GM21367 (cell line): Measurements from ENCODE around the gene CNTNAP5.
"Not testable (repeated sequence)": the region's sequence is repeated elsewhere in the genome, so short reads cannot be mapped to it uniquely, and the experiment has no call there.

ENCODE experiments used
- ATAC-seq: cut with Tn5 transposase; IDR thresholded peaks from one replicate; pipeline ENCODE4 v1.9.1; 2021; ENCODE audit not compliant: unreplicated experiment

CNTNAP5 gene

DNA sequence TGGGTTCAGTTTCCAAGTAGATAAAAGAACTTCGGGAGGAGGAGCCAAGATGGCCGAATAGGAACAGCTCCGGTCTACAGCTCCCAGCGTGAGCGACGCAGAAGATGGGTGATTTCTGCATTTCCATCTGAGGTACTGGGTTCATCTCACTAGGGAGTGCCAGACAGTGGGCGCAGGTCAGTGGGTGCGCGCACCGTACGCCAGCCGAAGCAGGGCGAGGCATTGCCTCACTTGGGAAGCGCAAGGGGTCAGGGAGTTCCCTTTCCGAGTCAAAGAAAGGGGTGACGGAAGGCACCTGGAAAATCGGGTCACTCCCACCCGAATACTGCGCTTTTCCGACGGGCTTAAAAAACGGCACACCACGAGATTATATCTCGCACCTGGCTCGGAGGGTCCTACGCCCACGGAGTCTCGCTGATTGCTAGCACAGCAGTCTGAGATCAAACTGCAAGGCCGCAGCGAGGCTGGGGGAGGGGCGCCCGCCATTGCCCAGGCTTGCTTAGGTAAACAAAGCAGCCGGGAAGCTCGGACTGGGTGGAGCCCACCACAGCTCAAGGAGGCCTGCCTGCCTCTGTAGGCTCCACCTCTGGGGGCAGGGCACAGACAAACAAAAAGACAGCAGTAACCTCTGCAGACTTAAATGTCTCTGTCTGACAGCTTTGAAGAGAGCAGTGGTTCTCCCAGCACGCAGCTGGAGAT is 382.9 kb downstream of the CNTNAP5 start:
- not testable (repeated sequence) for ATAC-seq

GRCh38 chr2:124424074-124424473 is 399.0 kb downstream of the CNTNAP5 start:
- ATAC-seq = no peak

GRCh38 chr2:124426122-124426521 is 401.0 kb downstream of the CNTNAP5 start:
- no peak for ATAC-seq

GRCh38 chr2:124426625-124427024 is 401.5 kb downstream of the CNTNAP5 start:
- no peak for ATAC-seq

- ATAC-seq = no peak
Measured at GRCh38 chr2:124437811-124438210, 412.7 kb downstream of the CNTNAP5 start.

GRCh38 chr2:124450481-124450880 is 425.4 kb downstream of the CNTNAP5 start:
- no peak for ATAC-seq

DNA sequence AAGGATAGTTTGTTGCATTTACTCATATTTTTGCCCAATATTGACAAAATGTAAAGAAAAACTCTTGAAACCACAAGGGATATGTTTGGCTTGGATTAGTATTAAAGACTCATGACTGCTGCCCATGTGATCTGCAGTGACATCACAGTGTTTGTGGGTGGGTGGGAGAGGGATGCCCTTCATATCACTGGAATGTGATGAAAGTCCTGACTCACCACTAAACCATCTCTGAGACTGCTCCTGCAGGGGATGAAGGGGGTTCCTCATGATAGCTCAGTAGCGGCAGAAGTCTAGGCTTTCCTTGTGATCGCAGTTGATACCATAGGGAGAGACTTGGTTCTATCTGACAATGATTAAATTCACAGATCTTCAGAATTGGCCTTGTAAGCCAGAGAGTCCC is 451.2 kb downstream of the CNTNAP5 start:
- ATAC-seq = no peak

GRCh38 chr2:124478761-124479160 is 453.7 kb downstream of the CNTNAP5 start:
- no peak for ATAC-seq

- ATAC-seq = no peak
Measured at GRCh38 chr2:124480958-124481357, 455.9 kb downstream of the CNTNAP5 start.

DNA sequence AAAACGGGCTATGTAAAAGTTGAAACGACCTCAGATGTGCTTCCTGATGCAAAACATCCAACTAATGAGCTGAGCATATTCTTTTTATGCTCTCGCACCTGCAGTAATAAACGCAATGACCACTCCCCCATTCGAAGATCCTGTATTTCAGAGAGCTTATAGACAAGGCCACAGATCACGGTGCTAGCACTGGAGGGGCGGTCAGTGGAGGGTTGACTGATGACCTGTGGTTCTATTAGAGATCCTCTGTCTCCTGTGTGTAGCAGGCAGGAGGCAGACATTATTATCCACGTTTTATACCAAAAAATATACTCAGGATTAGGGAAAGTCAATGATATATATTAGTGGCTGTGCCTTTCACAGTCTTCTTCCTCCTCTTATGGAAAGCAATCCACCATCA is 457.0 kb downstream of the CNTNAP5 start:
- ATAC-seq = no peak

GRCh38 chr2:124482551-124482950 is 457.5 kb downstream of the CNTNAP5 start:
- ATAC-seq = no peak

- ATAC-seq = no peak
Measured at GRCh38 chr2:124485659-124486058, 460.6 kb downstream of the CNTNAP5 start.

DNA sequence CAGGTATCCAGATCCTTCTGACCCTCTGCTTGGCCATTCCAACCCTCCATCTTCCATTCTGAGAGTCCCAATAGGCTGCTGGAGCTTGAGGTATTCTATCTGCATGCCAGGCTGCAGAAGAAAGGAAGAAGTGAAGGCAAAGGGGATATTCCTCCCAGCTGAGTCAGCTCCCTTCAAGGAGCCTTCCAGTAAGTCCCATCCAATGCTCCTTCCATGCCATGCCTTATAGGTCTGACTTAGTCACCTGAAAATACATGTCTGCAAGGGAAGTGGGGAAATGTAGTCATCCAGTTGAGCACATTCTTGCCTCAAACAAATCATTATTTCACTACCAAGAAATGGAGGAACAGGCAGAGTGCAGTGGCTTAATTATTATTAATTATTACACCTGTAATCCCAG is 464.6 kb downstream of the CNTNAP5 start:
- no peak for ATAC-seq

DNA sequence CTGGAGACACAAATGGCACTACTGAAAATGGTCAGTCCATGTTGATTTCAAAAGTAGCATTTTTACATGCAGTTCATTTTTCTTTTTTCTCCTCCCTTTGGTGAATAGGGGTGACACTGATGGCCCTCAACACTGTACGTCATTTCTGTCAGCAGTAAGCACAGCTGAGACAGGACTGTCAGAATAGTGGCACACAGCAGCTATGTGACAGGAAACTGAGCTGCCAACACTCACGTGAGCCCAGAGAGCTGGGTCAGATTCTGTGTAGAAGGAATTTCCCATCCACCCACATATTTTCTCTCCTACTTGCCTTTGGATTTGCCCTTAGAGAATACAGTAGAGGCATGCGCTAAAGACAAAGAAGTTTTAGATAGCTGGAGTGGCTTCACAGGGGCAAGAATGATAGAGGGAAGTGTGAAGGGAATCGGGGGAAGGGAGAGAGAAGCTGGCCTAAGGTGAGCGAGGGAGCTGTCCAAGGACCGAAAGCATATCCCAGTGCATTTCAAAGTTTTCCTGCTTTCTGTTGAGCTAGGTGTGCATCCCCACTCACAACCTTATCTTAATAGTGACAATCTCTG is 476.6 kb downstream of the CNTNAP5 start:
- no peak for ATAC-seq

- no peak for ATAC-seq
Measured at GRCh38 chr2:124514236-124514635, 489.1 kb downstream of the CNTNAP5 start.

DNA sequence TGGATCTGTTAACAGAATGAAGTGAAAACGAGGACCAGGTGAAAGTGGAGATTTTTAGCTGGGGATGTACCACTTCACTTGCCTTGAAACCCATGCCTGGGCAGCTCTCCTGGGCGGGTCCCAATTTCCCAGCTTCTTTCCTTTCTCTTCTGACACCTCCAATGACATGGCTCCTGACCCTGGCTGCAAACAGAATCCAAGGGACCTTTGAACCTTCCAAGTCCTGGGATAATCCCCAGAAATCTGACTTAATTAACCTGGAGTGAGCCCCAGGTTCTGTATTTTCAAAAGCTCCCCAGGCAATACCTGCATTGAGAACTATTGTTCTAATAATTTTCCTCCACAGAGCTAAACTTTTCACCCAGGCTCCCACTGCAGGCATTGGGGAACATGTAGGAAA is 495.9 kb downstream of the CNTNAP5 start:
- no peak for ATAC-seq

GRCh38 chr2:124523096-124523495 is 498.0 kb downstream of the CNTNAP5 start:
- ATAC-seq = no peak

DNA sequence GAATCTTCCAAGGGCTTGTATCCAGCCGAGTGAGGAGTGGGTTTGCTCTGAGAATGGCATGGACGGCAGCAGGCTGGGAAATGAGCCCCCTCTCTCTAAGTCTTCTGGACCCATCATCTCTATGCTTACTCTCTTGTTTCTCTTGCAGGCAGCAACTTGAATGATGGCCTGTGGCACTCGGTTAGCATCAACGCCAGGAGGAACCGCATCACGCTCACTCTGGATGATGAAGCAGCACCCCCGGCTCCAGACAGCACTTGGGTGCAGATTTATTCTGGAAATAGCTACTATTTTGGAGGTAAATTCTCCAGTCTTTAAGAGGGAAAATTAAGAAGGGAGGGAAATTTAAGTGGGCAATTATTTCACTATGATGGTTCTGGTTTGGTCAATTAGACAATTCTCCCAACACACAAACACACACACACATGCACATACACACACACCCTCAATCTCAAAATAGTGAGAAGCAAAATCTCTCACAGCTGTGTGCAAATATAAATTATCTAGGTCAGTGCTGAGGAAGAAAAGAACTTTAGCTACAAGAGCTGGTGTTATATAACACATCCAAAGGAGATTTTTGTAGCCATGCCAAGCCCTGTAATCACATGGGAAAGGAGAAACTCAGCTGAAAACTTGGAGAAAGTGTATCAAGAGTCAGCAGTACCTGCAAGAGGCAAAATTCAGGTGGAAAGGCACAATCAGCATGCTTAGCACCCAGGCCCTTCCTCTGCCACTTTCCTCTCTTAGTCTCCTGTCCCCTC is 499.2 kb downstream of the CNTNAP5 start:
- ATAC-seq = no peak

GRCh38 chr2:124526221-124526620 is 501.1 kb downstream of the CNTNAP5 start:
- no peak for ATAC-seq

GRCh38 chr2:124530203-124530602 is 505.1 kb downstream of the CNTNAP5 start:
- no peak for ATAC-seq

DNA sequence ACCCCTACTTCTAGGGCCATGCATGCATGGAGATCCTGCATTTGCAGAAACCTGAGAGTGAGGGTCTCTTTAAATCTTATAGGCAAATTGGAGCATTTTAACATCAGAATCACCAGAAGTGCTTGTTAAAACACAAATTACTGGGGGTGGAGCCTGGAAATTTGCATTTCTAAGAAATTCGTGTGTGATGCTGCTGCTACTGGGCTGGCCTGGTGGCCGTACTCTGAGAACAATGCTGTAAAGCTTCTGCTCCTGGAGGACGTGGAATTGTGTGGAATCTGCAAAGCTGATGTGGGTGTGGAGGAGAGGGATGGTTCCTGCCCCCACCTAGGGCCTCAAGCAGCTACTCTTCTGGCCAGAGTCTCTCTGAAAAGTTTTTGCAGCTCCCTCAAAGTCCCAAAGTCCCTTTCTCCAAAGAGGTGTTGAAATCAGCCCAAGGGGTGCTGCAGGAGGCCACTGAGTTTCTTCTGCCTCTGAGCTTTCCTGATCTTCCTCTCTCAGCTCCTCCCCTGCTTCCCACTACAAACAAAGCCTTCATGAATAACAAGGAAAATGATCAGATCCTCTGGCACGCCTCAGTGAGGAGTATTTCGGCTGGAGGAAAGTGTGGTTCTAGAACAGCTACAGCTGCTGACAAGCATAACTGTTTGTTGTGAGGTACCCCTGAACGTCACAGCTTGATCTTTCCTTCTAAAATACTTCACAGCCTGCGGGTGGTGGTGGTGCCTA is 508.3 kb downstream of the CNTNAP5 start:
- ATAC-seq = no peak

DNA sequence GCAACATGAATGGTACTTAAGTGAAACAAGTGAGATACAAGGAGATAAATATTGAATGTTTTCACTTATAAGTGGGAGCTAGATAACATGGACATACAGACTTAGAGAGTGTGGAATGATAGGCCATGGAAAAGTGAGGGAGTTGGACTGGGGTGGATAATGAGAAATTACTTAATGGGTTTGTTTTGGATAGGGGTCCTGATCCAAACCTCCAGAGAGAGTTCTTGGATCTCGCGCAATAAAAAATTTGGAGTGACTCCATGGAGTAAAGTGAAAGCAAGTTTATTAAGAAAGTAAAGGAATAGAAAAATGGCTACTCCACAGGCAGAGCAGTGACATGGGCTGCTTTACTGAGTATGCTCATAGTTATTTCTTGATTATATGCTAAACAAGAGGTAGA is 508.9 kb downstream of the CNTNAP5 start:
- no peak for ATAC-seq
